Nephron (organoid): Measurements from ENCODE around the gene CLRN2.

ENCODE experiments used
- H3K27ac Mint-ChIP-seq, 3 experiments: 2 replicates each; pipeline ENCODE4 v1.8.0; 2020; ENCODE audit warnings: mixed read lengths in 3 of 3, mild to moderate bottlenecking in 2 of 3, moderate library complexity in 1 of 3
- H3K27me3 Mint-ChIP-seq: 2 replicates; pipeline ENCODE4 v1.8.0; 2021; ENCODE audit warnings: low read depth, mild to moderate bottlenecking, moderate library complexity, mixed read lengths
- H3K36me3 Mint-ChIP-seq: 2 replicates; pipeline ENCODE4 v1.8.0; 2020; ENCODE audit warnings: low read depth, mixed read lengths
- H3K4me1 Mint-ChIP-seq: 2 replicates; pipeline ENCODE4 v1.8.0; 2020; ENCODE audit warnings: mixed read lengths
- H3K4me3 Mint-ChIP-seq, 3 experiments: 2 replicates each; pipeline ENCODE4 v1.8.0; 2020; ENCODE audit warnings: mild to moderate bottlenecking in 3 of 3, mixed read lengths in 3 of 3, moderate library complexity in 2 of 3
- H3K9me3 Mint-ChIP-seq: 2 replicates; pipeline ENCODE4 v1.8.0; 2020; ENCODE audit warnings: mixed read lengths
- CTCF ChIP-seq, 3 experiments: fragments of 200-600 bp; sonication (generic); IDR thresholded peaks; one replicate each; pipeline ENCODE4 v1.5.0; 2021; ENCODE audit warnings: antibody characterized with exemption in 3 of 3; ENCODE audit not compliant: unreplicated experiment in 3 of 3

CLRN2 gene

GRCh38 chr4:17546222-17546621 lies 31.3 kb downstream of the CLRN2 start:
- no peaks in the 10 kb centered on the region for H3K4me1 Mint-ChIP-seq
- no peak overlapping the region for H3K4me3 Mint-ChIP-seq
- no peaks in the 10 kb centered on the region for H3K9me3 Mint-ChIP-seq
- H3K27ac Mint-ChIP-seq = no peak overlapping the region
- no peaks in the 10 kb centered on the region for H3K36me3 Mint-ChIP-seq
- no peak for TF ChIP-seq CTCF (IDR thresholded peaks at IDR 0.05; ENCODE audit: unreplicated experiment in 3 of 3)
- peaks cover 3% of the 10 kb centered on the region for H3K27me3 Mint-ChIP-seq

GRCh38 chr4:17546678-17547077 lies 31.7 kb downstream of the CLRN2 start:
- no peaks in the 10 kb centered on the region for H3K36me3 Mint-ChIP-seq
- no peaks in the 10 kb centered on the region for H3K9me3 Mint-ChIP-seq
- H3K27me3 Mint-ChIP-seq = peaks cover 3% of the 10 kb centered on the region
- no peak overlapping the region for H3K4me3 Mint-ChIP-seq
- TF ChIP-seq CTCF (IDR thresholded peaks at IDR 0.05; ENCODE audit: unreplicated experiment in 3 of 3) = no peak
- no peak overlapping the region for H3K27ac Mint-ChIP-seq
- no peaks in the 10 kb centered on the region for H3K4me1 Mint-ChIP-seq

GRCh38 chr4:17550549-17550948 lies 35.6 kb downstream of the CLRN2 start:
- TF ChIP-seq CTCF (IDR thresholded peaks at IDR 0.05; ENCODE audit: unreplicated experiment in 3 of 3) = no peak
- Mint-ChIP-seq H3K4me3 (no peak overlapping the region), H3K9me3 (no peaks in the 10 kb centered on the region), H3K36me3 (no peaks in the 10 kb centered on the region), H3K27me3 (peaks cover 3% of the 10 kb centered on the region), H3K27ac (no peak overlapping the region), H3K4me1 (no peaks in the 10 kb centered on the region)

- Mint-ChIP-seq H3K27me3 (peaks cover 3% of the 10 kb centered on the region), H3K4me3 (no peak overlapping the region), H3K9me3 (no peaks in the 10 kb centered on the region), H3K4me1 (no peaks in the 10 kb centered on the region), H3K27ac (no peak overlapping the region), H3K36me3 (no peaks in the 10 kb centered on the region)
- TF ChIP-seq CTCF (IDR thresholded peaks at IDR 0.05; ENCODE audit: unreplicated experiment in 3 of 3) = no peak
Observed at GRCh38 chr4:17552427-17552826, 37.5 kb downstream of the CLRN2 start.

- Mint-ChIP-seq H3K27ac (no peak overlapping the region), H3K9me3 (no peaks in the 10 kb centered on the region), H3K4me1 (no peaks in the 10 kb centered on the region), H3K36me3 (no peaks in the 10 kb centered on the region), H3K27me3 (peaks cover 3% of the 10 kb centered on the region), H3K4me3 (no peak overlapping the region)
- no peak for TF ChIP-seq CTCF (IDR thresholded peaks at IDR 0.05; ENCODE audit: unreplicated experiment in 3 of 3)
Observed at GRCh38 chr4:17554568-17554967, 39.6 kb downstream of the CLRN2 start.

GRCh38 chr4:17556498-17556897 lies 41.5 kb downstream of the CLRN2 start:
- Mint-ChIP-seq H3K4me3 (no peak overlapping the region), H3K27me3 (peaks cover 3% of the 10 kb centered on the region), H3K36me3 (no peaks in the 10 kb centered on the region), H3K27ac (no peak overlapping the region), H3K9me3 (no peaks in the 10 kb centered on the region), H3K4me1 (no peaks in the 10 kb centered on the region)
- TF ChIP-seq CTCF (IDR thresholded peaks at IDR 0.05; ENCODE audit: unreplicated experiment in 3 of 3) = no peak
